Measurements from ENCODE around the gene HSBP1L1.

Gene HSBP1L1

GRCh38 chr18:79944746-79945117 lies 19.7 kb upstream of the HSBP1L1 start:
- no peak overlapping the region for H3K4me3 ChIP-seq
- peaks cover 36% of the 10 kb centered on the region for H3K36me3 ChIP-seq (replicated peaks)
- H3K4me1 ChIP-seq: 0 out of 2 replicates have a peak, but pooled peaks cover 2% of the 10 kb centered on the region
- in situ Hi-C loops (cut with MboI; ENCODE audit: low sequenced_read_pairs): no loop called here
- peak in 1 of 2 experiments; percentile 0 for DNase-seq (ENCODE audit: low spot score in 2 of 2)
- no peaks in the 10 kb centered on the region for H3K27me3 ChIP-seq (ENCODE audit: low read depth)
- H3K9me3 ChIP-seq: no peaks in the 10 kb centered on the region

- peak in 1 of 2 experiments; percentile 7 for DNase-seq (ENCODE audit: low spot score in 2 of 2)
- no peak overlapping the region for H3K4me3 ChIP-seq
- in situ Hi-C loops (cut with MboI; ENCODE audit: low sequenced_read_pairs): no loop called here
- H3K27me3 ChIP-seq (ENCODE audit: low read depth): no peaks in the 10 kb centered on the region
- no peaks in the 10 kb centered on the region for H3K9me3 ChIP-seq
- H3K4me1 ChIP-seq: 0 out of 2 replicates have a peak, but pooled peaks cover 5% of the 10 kb centered on the region
- H3K36me3 ChIP-seq (replicated peaks): peaks cover 31% of the 10 kb centered on the region
Observed at GRCh38 chr18:79945118-79946042, 19.1 kb upstream of the HSBP1L1 start.

- no peaks in the 10 kb centered on the region for H3K27me3 ChIP-seq (ENCODE audit: low read depth)
- no peak overlapping the region for H3K4me3 ChIP-seq
- no peaks in the 10 kb centered on the region for H3K9me3 ChIP-seq
- H3K4me1 ChIP-seq: 0 out of 2 replicates have a peak, but pooled peaks cover 5% of the 10 kb centered on the region
- peaks cover 17% of the 10 kb centered on the region for H3K36me3 ChIP-seq (replicated peaks)
- in situ Hi-C loops (cut with MboI; ENCODE audit: low sequenced_read_pairs): no loop called here
- peak in 1 of 2 experiments; percentile 4 for DNase-seq (ENCODE audit: low spot score in 2 of 2)
Observed at GRCh38 chr18:79947054-79947755, 17.2 kb upstream of the HSBP1L1 start.

- in situ Hi-C loops (cut with MboI; ENCODE audit: low sequenced_read_pairs): no loop called here
- Histone ChIP-seq H3K27me3 (ENCODE audit: low read depth) (no peaks in the 10 kb centered on the region), H3K9me3 (no peaks in the 10 kb centered on the region), H3K4me1 (0 out of 2 replicates have a peak, but pooled peaks cover 5% of the 10 kb centered on the region), H3K4me3 (no peak overlapping the region), H3K36me3 (replicated peaks) (peaks cover 9% of the 10 kb centered on the region)
- DNase-seq (ENCODE audit: low spot score in 2 of 2): no peak
Observed at GRCh38 chr18:79947881-79948610, 16.4 kb upstream of the HSBP1L1 start.

- Histone ChIP-seq H3K4me3 (no peak overlapping the region), H3K36me3 (replicated peaks) (peaks cover 8% of the 10 kb centered on the region), H3K4me1 (0 out of 2 replicates have a peak, but pooled peaks cover 5% of the 10 kb centered on the region), H3K27me3 (ENCODE audit: low read depth) (no peaks in the 10 kb centered on the region), H3K9me3 (no peaks in the 10 kb centered on the region)
- DNase-seq (ENCODE audit: low spot score in 2 of 2): peak in 1 of 2 experiments; percentile 5
- in situ Hi-C loops (cut with MboI; ENCODE audit: low sequenced_read_pairs): no loop called here
Observed at GRCh38 chr18:79948719-79949411, 15.6 kb upstream of the HSBP1L1 start.

- Histone ChIP-seq H3K9me3 (no peaks in the 10 kb centered on the region), H3K27me3 (ENCODE audit: low read depth) (no peaks in the 10 kb centered on the region), H3K4me1 (peaks cover 5% of the 10 kb centered on the region; the same call in 1 of the 2 replicates), H3K36me3 (replicated peaks) (peaks cover 8% of the 10 kb centered on the region), H3K4me3 (peak overlapping the region; percentile 47)
- in situ Hi-C loops (cut with MboI; ENCODE audit: low sequenced_read_pairs): no loop called here
- peak in 1 of 2 experiments; percentile 9 for DNase-seq (ENCODE audit: low spot score in 2 of 2)
Observed at GRCh38 chr18:79949697-79950487, 14.6 kb upstream of the HSBP1L1 start.

GRCh38 chr18:79950515-79951341 lies 13.7 kb upstream of the HSBP1L1 start:
- in situ Hi-C loops (cut with MboI; ENCODE audit: low sequenced_read_pairs): no loop called here
- H3K27me3 ChIP-seq (ENCODE audit: low read depth): no peaks in the 10 kb centered on the region
- no peaks in the 10 kb centered on the region for H3K9me3 ChIP-seq
- peak overlapping the region; percentile 47 for H3K4me3 ChIP-seq
- peaks cover 5% of the 10 kb centered on the region; the same call in 1 of the 2 replicates for H3K4me1 ChIP-seq
- peak in 1 of 2 experiments; percentile 40 for DNase-seq (ENCODE audit: low spot score in 2 of 2)
- peaks cover 8% of the 10 kb centered on the region for H3K36me3 ChIP-seq (replicated peaks)

- Histone ChIP-seq H3K27me3 (ENCODE audit: low read depth) (no peaks in the 10 kb centered on the region), H3K36me3 (replicated peaks) (peaks cover 8% of the 10 kb centered on the region), H3K4me3 (peak within 1 kb of the TSS; percentile 56), H3K9me3 (no peaks in the 10 kb centered on the region), H3K4me1 (peaks cover 5% of the 10 kb centered on the region; the same call in 1 of the 2 replicates)
- DNase-seq (ENCODE audit: low spot score in 2 of 2): peak; percentile 79 to 96
- in situ Hi-C loops (cut with MboI; ENCODE audit: low sequenced_read_pairs): no loop called here
Observed at GRCh38 chr18:79951545-79952455, 12.6 kb upstream of the HSBP1L1 start, which contains the start of gene SLC66A2. TSS of gene SLC66A2 (minus strand) at chr18:79951653. CDS start at chr18:79950926, 727 bp downstream.

- Histone ChIP-seq H3K4me1 (peaks cover 5% of the 10 kb centered on the region; the same call in 1 of the 2 replicates), H3K36me3 (replicated peaks) (peaks cover 8% of the 10 kb centered on the region; the same call in 1 of the 2 replicates), H3K27me3 (ENCODE audit: low read depth) (no peaks in the 10 kb centered on the region), H3K4me3 (peak overlapping the region; percentile 56), H3K9me3 (no peaks in the 10 kb centered on the region)
- DNase-seq (ENCODE audit: low spot score in 2 of 2): no peak
- in situ Hi-C loops (cut with MboI; ENCODE audit: low sequenced_read_pairs): no loop called here
Observed at GRCh38 chr18:79952456-79952995, 11.9 kb upstream of the HSBP1L1 start.

- Histone ChIP-seq H3K9me3 (no peaks in the 10 kb centered on the region), H3K4me3 (no peak overlapping the region), H3K4me1 (peaks cover 8% of the 10 kb centered on the region), H3K36me3 (replicated peaks) (peaks cover 8% of the 10 kb centered on the region; the same call in 1 of the 2 replicates), H3K27me3 (ENCODE audit: low read depth) (no peaks in the 10 kb centered on the region)
- DNase-seq (ENCODE audit: low spot score in 2 of 2): no peak
- in situ Hi-C loops (cut with MboI; ENCODE audit: low sequenced_read_pairs): no loop called here
Observed at GRCh38 chr18:79952996-79953559, 11.4 kb upstream of the HSBP1L1 start.
